ENCODE data around the gene RBFOX2. TPM values are rescaled to one million over a fixed set of nuclear protein-coding genes. Genes with fewer than 3 reads are reported as not detected.

Gene RBFOX2
- total RNA-seq, 1 donor from 2014 or later = 147 TPM

DNA sequence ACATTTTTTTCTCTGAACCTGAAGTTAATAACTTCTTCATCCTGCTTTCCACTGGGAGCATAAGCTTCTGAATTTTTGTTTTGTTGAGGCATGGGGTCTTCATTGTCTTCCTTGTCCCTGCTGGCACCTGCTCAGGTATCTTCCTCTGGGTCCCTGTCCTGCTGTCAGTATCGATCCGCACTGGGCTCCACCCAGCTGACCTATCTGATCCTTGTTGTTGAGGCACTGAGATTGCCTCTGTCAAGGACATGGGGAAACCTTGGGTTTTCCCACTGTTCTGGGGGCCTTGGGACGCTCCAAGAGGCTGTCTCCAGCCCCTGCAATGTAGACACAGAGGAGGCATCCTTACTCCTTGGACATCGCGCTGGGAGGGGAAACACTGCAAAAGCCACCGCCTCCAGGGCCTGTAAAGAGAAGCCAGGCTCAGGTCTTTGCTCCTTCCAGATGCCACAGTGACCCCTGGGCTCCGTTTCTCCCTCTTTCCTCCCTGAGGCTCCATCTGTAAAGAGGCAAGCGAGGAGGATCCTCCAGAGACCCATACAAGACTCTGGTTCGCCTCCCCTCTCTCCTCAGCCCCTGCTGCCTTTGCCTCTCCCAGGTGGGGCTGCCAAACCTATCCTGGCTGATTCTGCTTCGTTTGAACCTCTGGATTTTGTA lies 8.6 kb upstream of the RBFOX2 start:
- no peak overlapping the region for H3K27ac Mint-ChIP-seq (ENCODE audit: unreplicated experiment)
- DNase-seq (ENCODE audit: low spot score) = no peak
- H3K4me3 Mint-ChIP-seq (ENCODE audit: unreplicated experiment) = no peak overlapping the region
- H3K4me1 Mint-ChIP-seq (ENCODE audit: low read depth) = no peaks in the 10 kb centered on the region
- peaks cover 2% of the 10 kb centered on the region for H3K27me3 Mint-ChIP-seq (ENCODE audit: low read depth)
- no peaks in the 10 kb centered on the region for H3K36me3 Mint-ChIP-seq (ENCODE audit: low read depth)
- no peaks in the 10 kb centered on the region for H3K9me3 Mint-ChIP-seq (ENCODE audit: low read depth)
- TF ChIP-seq, protein P1, sequence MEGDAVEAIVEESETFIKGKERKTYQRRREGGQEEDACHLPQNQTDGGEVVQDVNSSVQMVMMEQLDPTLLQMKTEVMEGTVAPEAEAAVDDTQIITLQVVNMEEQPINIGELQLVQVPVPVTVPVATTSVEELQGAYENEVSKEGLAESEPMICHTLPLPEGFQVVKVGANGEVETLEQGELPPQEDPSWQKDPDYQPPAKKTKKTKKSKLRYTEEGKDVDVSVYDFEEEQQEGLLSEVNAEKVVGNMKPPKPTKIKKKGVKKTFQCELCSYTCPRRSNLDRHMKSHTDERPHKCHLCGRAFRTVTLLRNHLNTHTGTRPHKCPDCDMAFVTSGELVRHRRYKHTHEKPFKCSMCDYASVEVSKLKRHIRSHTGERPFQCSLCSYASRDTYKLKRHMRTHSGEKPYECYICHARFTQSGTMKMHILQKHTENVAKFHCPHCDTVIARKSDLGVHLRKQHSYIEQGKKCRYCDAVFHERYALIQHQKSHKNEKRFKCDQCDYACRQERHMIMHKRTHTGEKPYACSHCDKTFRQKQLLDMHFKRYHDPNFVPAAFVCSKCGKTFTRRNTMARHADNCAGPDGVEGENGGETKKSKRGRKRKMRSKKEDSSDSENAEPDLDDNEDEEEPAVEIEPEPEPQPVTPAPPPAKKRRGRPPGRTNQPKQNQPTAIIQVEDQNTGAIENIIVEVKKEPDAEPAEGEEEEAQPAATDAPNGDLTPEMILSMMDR (IDR thresholded peaks at IDR 0.05) = no peak

DNA sequence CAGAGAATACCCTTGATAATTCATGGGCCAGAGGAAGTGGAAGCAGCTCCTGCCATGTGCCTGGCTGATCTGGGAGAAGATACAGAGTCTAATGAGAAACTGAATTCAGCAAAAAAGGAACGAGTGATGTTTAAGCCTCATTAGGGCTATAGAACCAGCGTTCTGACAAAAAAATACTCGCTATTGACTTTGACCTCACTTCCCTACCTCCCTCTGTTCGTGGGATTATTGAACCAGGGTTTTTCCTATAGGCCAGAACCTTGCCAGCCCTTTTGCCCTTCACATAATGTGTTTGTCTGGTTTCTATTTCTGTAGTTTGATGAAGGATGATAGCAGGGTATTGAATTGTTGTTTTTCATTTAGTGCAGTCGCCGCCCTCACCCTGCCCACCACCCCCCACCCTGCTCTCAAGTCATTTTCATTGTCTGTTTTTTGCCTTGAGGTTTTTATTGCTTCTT lies 7.6 kb upstream of the RBFOX2 start:
- DNase-seq (ENCODE audit: low spot score) = no peak
- Mint-ChIP-seq H3K27ac (ENCODE audit: unreplicated experiment) (no peak overlapping the region), H3K9me3 (ENCODE audit: low read depth) (no peaks in the 10 kb centered on the region), H3K4me1 (ENCODE audit: low read depth) (no peaks in the 10 kb centered on the region), H3K36me3 (ENCODE audit: low read depth) (no peaks in the 10 kb centered on the region), H3K4me3 (ENCODE audit: unreplicated experiment) (no peak overlapping the region), H3K27me3 (ENCODE audit: low read depth) (peaks cover 2% of the 10 kb centered on the region)
- TF ChIP-seq, protein P1 (IDR thresholded peaks at IDR 0.05) = no peak

GRCh38 chr22:36032611-36033010 lies 4.0 kb upstream of the RBFOX2 start:
- H3K27ac Mint-ChIP-seq (ENCODE audit: unreplicated experiment) = no peak overlapping the region
- H3K9me3 Mint-ChIP-seq (ENCODE audit: low read depth) = no peaks in the 10 kb centered on the region
- no peak overlapping the region for H3K4me3 Mint-ChIP-seq (ENCODE audit: unreplicated experiment)
- TF ChIP-seq, protein P1 (IDR thresholded peaks at IDR 0.05) = no peak
- peaks cover 2% of the 10 kb centered on the region for H3K27me3 Mint-ChIP-seq (ENCODE audit: low read depth)
- no peak for DNase-seq (ENCODE audit: low spot score)
- H3K4me1 Mint-ChIP-seq (ENCODE audit: low read depth) = peaks cover 7% of the 10 kb centered on the region
- H3K36me3 Mint-ChIP-seq (ENCODE audit: low read depth) = no peaks in the 10 kb centered on the region

GRCh38 chr22:36029406-36029755 lies 757 bp upstream of the RBFOX2 start:
- peaks cover 26% of the 10 kb centered on the region for H3K4me1 Mint-ChIP-seq (ENCODE audit: low read depth)
- DNase-seq (ENCODE audit: low spot score) = no peak
- H3K9me3 Mint-ChIP-seq (ENCODE audit: low read depth) = no peaks in the 10 kb centered on the region
- TF ChIP-seq, protein P1 (IDR thresholded peaks at IDR 0.05) = no peak
- H3K36me3 Mint-ChIP-seq (ENCODE audit: low read depth) = peaks cover 2% of the 10 kb centered on the region
- peak overlapping the region; percentile 81 for H3K4me3 Mint-ChIP-seq (ENCODE audit: unreplicated experiment)
- H3K27me3 Mint-ChIP-seq (ENCODE audit: low read depth) = no peaks in the 10 kb centered on the region
- peak overlapping the region; percentile 88 for H3K27ac Mint-ChIP-seq (ENCODE audit: unreplicated experiment)

GRCh38 chr22:36027935-36028645 lies 534 bp downstream of the RBFOX2 start:
- H3K4me3 Mint-ChIP-seq (ENCODE audit: unreplicated experiment) = peak overlapping the region; percentile 88
- peaks cover 38% of the 10 kb centered on the region for H3K4me1 Mint-ChIP-seq (ENCODE audit: low read depth)
- H3K27ac Mint-ChIP-seq (ENCODE audit: unreplicated experiment) = peak overlapping the region; percentile 95
- TF ChIP-seq, protein P1 (IDR thresholded peaks at IDR 0.05) = no peak
- H3K36me3 Mint-ChIP-seq (ENCODE audit: low read depth) = peaks cover 2% of the 10 kb centered on the region
- H3K9me3 Mint-ChIP-seq (ENCODE audit: low read depth) = no peaks in the 10 kb centered on the region
- H3K27me3 Mint-ChIP-seq (ENCODE audit: low read depth) = no peaks in the 10 kb centered on the region
- peak; percentile 92 for DNase-seq (ENCODE audit: low spot score)

All from chondrocyte (in vitro differentiated cells).